PC-9 (cell line): ENCODE results near the gene MARS1. TPM values are rescaled to one million over a fixed set of nuclear protein-coding genes. Genes with fewer than 3 reads are reported as not detected.

Source experiments
- BruUV-seq: library from RNA; stranded (reverse); fragments of 400-500 nt; replicated peaks from 2 replicates; lab custom pipeline; 2021; lab: Mats Ljungman, UMichigan
- CTCF ChIA-PET: fragments of 300-600 bp; sonication (Branson Sonifier 250); formaldehyde crosslinking; loops from one replicate; lab custom pipeline; 2022; ENCODE audit warnings: antibody characterized with exemption; lab: Charles Lee
- POLR2A ChIA-PET: fragments of 300-600 bp; sonication (Branson Sonifier 250); formaldehyde crosslinking; loops from one replicate; lab custom pipeline; 2022; ENCODE audit warnings: antibody characterized with exemption; ENCODE audit not compliant: unreplicated experiment; lab: Charles Lee
- DNase-seq, 2 experiments: peaks; one replicate each; pipeline versions ENCODE4 v3.0.0 to v3.0.0-alpha.2; 2015 to 2022; ENCODE audit warnings: mixed read lengths in 1 of 2
- H2AFZ ChIP-seq: fragments of 200-600 bp; sonication (generic); 2 replicates; pipeline ENCODE4 v1.8.1; 2017; ENCODE audit warnings: antibody characterized with exemption
- H3F3A ChIP-seq: fragments of 200-600 bp; sonication (generic); 2 replicates; pipeline ENCODE4 v1.8.1; 2017; ENCODE audit warnings: antibody characterized with exemption, mild to moderate bottlenecking, low read depth; ENCODE audit not compliant: insufficient read depth
- H3K27ac ChIP-seq: fragments of 200-600 bp; sonication (generic); 2 replicates; pipeline ENCODE4 v1.6.1; 2016; ENCODE audit warnings: mixed run types
- H3K27me3 ChIP-seq: fragments of 200-600 bp; sonication (generic); 2 replicates; pipeline ENCODE4 v1.6.1; 2016; ENCODE audit warnings: low read depth, mixed run types; ENCODE audit not compliant: insufficient read depth
- H3K36me3 ChIP-seq: fragments of 200-600 bp; sonication (generic); 2 replicates; pipeline ENCODE4 v1.6.1; 2016; ENCODE audit warnings: low read depth, mixed run types
- H3K4me1 ChIP-seq: fragments of 200-600 bp; sonication (generic); replicated peaks from 2 replicates; pipeline ENCODE4 v1.6.1; 2016; ENCODE audit warnings: mixed run types; ENCODE audit not compliant: insufficient read depth
- H3K4me2 ChIP-seq: fragments of 200-600 bp; sonication (generic); 2 replicates; pipeline ENCODE4 v1.6.1; 2017; ENCODE audit warnings: mixed run types
- H3K4me3 ChIP-seq: fragments of 200-600 bp; sonication (generic); 2 replicates; pipeline ENCODE4 v1.6.1; 2016; ENCODE audit warnings: mixed run types
- H3K79me2 ChIP-seq: fragments of 200-600 bp; sonication (generic); 2 replicates; pipeline ENCODE4 v1.6.1; 2017; ENCODE audit warnings: low read depth, mixed run types
- H3K9me2 ChIP-seq: fragments of 200-600 bp; sonication (generic); 2 replicates; pipeline ENCODE4 v1.8.1; 2017; ENCODE audit warnings: mild to moderate bottlenecking; ENCODE audit not compliant: insufficient read depth
- H3K9me3 ChIP-seq: fragments of 200-600 bp; sonication (generic); 2 replicates; pipeline ENCODE4 v1.8.1; 2016; ENCODE audit warnings: low read depth; ENCODE audit not compliant: insufficient read depth
- H4K20me1 ChIP-seq: fragments of 200-600 bp; sonication (generic); 2 replicates; pipeline ENCODE4 v1.8.1; 2017; ENCODE audit not compliant: insufficient read depth
- CTCF ChIP-seq: fragments of 200-600 bp; sonication (generic); conservative IDR thresholded peaks from 2 replicates; pipeline ENCODE4 v1.6.1; 2017; ENCODE audit warnings: mixed run types, antibody characterized with exemption, mild to moderate bottlenecking, moderate library complexity
- EZH2 ChIP-seq: fragments of 200-600 bp; sonication (generic); IDR thresholded peaks from 2 replicates; pipeline ENCODE4 v1.8.0; 2017; ENCODE audit warnings: antibody characterized with exemption, low read depth
- intact Hi-C: fragments of 100-400 bp; cut with micrococcal nuclease; formaldehyde crosslinking; loops from one replicate; pipeline ENCODE4 v1.10.0; 2022; ENCODE audit not compliant: unreplicated experiment
- total RNA-seq: library from RNA; stranded (reverse); gene quantifications from 2 replicates; pipeline ENCODE4 v1.2.3, GENCODE V29; 2021

MARS1 gene
- total RNA-seq, 1 experiment from 2014 or later = 307 TPM

DNA sequence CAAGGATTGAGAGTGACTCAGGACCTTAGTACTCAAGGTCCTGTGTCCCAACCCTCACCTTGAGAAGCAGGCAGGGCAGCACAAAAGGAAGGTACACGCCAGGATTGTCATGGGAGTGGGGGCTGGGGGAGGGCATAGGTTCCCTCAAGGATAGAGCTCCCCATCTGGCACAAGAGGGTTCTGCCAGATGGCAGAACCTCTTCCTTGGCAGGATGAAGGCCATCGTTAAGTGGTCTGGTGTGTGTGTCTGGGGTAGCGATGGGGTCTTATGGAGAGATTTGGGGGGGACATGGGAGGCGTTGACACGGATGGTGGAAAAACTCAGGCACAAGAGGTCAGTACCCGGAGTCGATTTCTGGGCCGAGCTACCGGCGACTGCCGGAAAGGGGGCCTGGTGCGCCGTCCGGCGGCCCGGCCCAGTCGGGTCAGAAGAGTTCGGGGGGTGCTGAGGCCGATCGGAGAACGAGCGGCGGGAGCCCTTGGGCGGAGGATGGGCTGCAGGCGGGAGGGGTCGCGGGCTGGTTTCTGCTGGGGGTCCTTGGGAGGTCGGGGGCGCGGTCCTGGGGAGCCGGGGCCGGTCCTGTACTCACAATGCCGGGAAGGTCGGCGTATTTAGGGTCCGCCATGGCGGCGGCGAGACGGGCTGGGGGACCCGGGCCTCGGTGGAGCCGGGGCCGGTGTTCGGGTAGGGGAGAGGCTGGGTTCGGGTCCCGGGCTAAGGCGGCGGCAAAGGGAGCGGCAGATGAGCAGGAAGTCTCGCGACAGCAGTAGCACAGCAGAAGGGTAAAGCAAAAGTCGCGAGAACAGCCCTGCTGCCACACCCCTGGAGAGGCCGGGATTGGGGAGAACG, 58.8 kb downstream of the MARS1 start, which contains the start of gene DCTN2:
DCTN2 (minus strand) TSS at position 755 of the 850 bp plus-strand sequence; CDS start at position 626, 129 bp downstream.
- H3F3A ChIP-seq = peaks cover 13% of the 10 kb centered on the region; the same call in 1 of the 2 replicates
- peaks cover 7% of the 10 kb centered on the region for H3K36me3 ChIP-seq
- H3K4me2 ChIP-seq = peak within 1 kb of the TSS; percentile 76
- H2AFZ ChIP-seq = peak within 1 kb of the TSS; percentile 88
- peak within 1 kb of the TSS; percentile 45 for H3K27ac ChIP-seq
- POLR2A ChIA-PET = interaction anchor here (0.6 to 0.7 kb wide), 4 partner anchors 45 to 233 kb away, joined by 3 to 7 read pairs (median 5); partner anchors contain the start of gene PIP4K2C
- no peaks in the 10 kb centered on the region for H3K9me3 ChIP-seq
- CTCF ChIA-PET = interaction anchor here (0.7 kb wide), 1 partner anchor 1721 kb away, joined by 11 read pairs; no protein-coding TSS in a partner anchor
- no TSS peak for BruUV-seq
- peaks cover 29% of the 10 kb centered on the region for H3K79me2 ChIP-seq
- peaks cover 9% of the 10 kb centered on the region for H3K4me1 ChIP-seq
- intact Hi-C loops = loop anchor here (2.0 kb wide), 2 partner anchors 24 to 44 kb away; partner anchors contain the start of genes MBD6 and PIP4K2C
- H3K27me3 ChIP-seq = no peaks in the 10 kb centered on the region
- no peak for TF ChIP-seq EZH2
- no peak; the same call in 1 of the 2 replicates for TF ChIP-seq CTCF
- peaks cover 10% of the 10 kb centered on the region; the same call in 1 of the 2 replicates for H4K20me1 ChIP-seq
- peak within 1 kb of the TSS; percentile 59 for H3K4me3 ChIP-seq
- H3K9me2 ChIP-seq = no peaks in the 10 kb centered on the region
- DNase-seq = peak; percentile 89 to 93

DNA sequence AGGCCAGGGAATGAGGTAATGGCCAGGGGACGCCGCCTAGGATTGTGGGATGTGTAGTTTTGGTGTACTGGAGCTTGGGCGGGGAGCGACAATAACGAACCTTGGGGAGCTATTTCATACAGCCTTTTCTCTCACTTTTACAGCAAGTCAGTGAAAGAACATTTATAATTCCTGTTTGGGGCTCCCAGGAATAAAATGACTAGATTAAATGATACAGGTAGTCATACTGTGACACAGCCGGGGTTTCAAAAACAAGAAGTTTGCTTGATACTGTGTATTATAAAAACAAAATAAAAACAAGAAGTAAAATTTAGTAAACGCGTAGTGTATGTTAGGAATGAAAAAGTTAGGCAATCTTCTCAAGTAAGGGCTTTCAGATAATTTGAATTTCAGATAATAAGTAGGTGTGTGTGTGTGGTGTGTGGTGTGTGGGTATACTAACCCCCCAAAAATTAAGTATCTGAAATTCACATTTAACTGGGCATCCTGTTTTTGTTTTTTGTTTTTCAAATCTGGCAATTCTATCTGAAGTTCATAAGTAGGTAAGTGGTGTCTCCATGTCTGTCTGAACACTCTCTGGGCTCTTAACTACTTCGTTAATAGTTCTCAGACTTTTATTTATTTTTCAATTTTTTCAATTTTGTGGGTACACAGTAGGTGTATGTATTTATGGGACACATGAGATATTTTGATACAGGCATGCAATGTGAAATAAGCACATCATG, 59.6 kb downstream of the MARS1 start:
- H3K9me3 ChIP-seq = no peaks in the 10 kb centered on the region
- H3K4me1 ChIP-seq = peaks cover 9% of the 10 kb centered on the region
- H3K79me2 ChIP-seq = peaks cover 29% of the 10 kb centered on the region
- no peaks in the 10 kb centered on the region for H3K27me3 ChIP-seq
- peak overlapping the region; percentile 76 for H3K4me2 ChIP-seq
- POLR2A ChIA-PET = interaction anchor here (0.6 to 0.7 kb wide), 4 partner anchors 44 to 233 kb away, joined by 3 to 7 read pairs (median 5); partner anchors contain the start of gene PIP4K2C
- peak overlapping the region; percentile 71; the same call in 1 of the 2 replicates for H2AFZ ChIP-seq
- H3K4me3 ChIP-seq = peak overlapping the region; percentile 59; the same call in 1 of the 2 replicates
- DNase-seq = no peak
- no peak overlapping the region for H3K27ac ChIP-seq
- CTCF ChIA-PET = no interaction called here
- H3K36me3 ChIP-seq = peaks cover 4% of the 10 kb centered on the region; the same call in 1 of the 2 replicates
- H3F3A ChIP-seq = peaks cover 13% of the 10 kb centered on the region; the same call in 1 of the 2 replicates
- H4K20me1 ChIP-seq = peaks cover 10% of the 10 kb centered on the region; the same call in 1 of the 2 replicates
- TF ChIP-seq CTCF (no peak), EZH2 (no peak)
- TSS peak; percentile 59 for BruUV-seq
- no peaks in the 10 kb centered on the region for H3K9me2 ChIP-seq
- intact Hi-C loops = loop anchor here (2.0 kb wide), 2 partner anchors 25 to 43 kb away; partner anchors contain the start of genes MBD6 and PIP4K2C

DNA sequence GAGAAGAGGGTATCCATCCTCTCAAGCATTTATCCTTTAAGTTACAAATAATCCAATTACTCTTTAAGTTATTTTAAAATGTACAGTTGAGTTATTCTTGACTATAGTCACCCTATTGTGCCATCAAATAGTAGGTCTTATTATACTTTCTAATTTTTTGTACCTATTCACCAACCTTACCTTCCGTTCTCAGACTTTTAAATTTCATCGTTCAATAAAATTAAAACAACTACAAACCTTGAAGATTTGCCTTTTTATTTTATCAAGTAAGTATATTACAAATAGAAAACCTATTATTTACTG, 60.1 kb downstream of the MARS1 start:
- H3F3A ChIP-seq = peaks cover 13% of the 10 kb centered on the region; the same call in 1 of the 2 replicates
- no peak overlapping the region for H3K4me2 ChIP-seq
- TF ChIP-seq CTCF (no peak), EZH2 (no peak)
- intact Hi-C loops = no loop called here
- no peak overlapping the region for H3K4me3 ChIP-seq
- no peaks in the 10 kb centered on the region for H3K9me2 ChIP-seq
- H2AFZ ChIP-seq = no peak overlapping the region
- no peak for DNase-seq
- H4K20me1 ChIP-seq = peaks cover 10% of the 10 kb centered on the region; the same call in 1 of the 2 replicates
- ChIA-PET POLR2A (no interaction called here), CTCF (no interaction called here)
- H3K9me3 ChIP-seq = no peaks in the 10 kb centered on the region
- H3K27me3 ChIP-seq = no peaks in the 10 kb centered on the region
- H3K27ac ChIP-seq = no peak overlapping the region
- peaks cover 29% of the 10 kb centered on the region for H3K79me2 ChIP-seq
- H3K4me1 ChIP-seq = peaks cover 9% of the 10 kb centered on the region
- no TSS peak for BruUV-seq
- no peaks in the 10 kb centered on the region for H3K36me3 ChIP-seq
